ENCODE results near the gene WNT5A.

DNA sequence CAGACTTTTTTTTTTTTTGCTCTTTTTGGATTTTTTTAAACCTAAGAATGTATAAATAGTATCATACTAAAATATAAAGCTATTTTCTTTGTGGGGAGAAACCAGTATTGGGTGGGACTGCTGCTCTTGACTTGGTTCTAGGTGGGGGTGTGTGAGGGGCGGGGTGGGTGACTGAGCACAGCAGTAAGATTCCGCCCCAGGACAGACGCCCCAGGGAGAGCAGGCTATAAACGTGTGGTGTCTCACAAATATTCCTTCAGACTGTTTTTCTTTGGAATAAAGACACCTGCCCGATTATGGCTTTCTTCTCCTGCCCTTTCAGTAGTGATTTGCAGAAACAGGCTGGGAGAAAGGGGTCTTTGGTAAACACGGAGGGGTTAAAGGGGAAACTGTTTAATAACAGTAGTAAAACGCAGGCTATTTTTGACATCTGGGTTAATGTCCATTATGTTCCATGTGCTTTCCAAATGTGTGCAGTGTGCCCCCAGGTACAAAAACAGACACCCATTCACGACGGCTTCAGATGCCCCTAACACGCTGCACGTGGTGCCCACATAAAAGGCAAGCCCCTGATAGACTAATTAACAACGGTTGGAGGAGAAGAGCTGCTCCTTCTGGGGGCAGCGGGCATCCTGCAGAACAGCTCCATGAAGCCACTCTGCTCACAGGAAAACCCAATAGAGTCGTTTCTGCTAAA is 28.6 kb upstream of the WNT5A start:
- TF ChIP-seq RAD21 (conservative IDR thresholded peaks at IDR 0.05), result no peak
- TF ChIP-seq EP300 (conservative IDR thresholded peaks at IDR 0.05; ENCODE audit: poor library complexity, severe bottlenecking), result no peak
- no peak for TF ChIP-seq POLR2AphosphoS5 (IDR thresholded peaks at IDR 0.05)
- TF ChIP-seq, protein P1, sequence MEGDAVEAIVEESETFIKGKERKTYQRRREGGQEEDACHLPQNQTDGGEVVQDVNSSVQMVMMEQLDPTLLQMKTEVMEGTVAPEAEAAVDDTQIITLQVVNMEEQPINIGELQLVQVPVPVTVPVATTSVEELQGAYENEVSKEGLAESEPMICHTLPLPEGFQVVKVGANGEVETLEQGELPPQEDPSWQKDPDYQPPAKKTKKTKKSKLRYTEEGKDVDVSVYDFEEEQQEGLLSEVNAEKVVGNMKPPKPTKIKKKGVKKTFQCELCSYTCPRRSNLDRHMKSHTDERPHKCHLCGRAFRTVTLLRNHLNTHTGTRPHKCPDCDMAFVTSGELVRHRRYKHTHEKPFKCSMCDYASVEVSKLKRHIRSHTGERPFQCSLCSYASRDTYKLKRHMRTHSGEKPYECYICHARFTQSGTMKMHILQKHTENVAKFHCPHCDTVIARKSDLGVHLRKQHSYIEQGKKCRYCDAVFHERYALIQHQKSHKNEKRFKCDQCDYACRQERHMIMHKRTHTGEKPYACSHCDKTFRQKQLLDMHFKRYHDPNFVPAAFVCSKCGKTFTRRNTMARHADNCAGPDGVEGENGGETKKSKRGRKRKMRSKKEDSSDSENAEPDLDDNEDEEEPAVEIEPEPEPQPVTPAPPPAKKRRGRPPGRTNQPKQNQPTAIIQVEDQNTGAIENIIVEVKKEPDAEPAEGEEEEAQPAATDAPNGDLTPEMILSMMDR (IDR thresholded peaks at IDR 0.05; ENCODE audit: poor library complexity, severe bottlenecking), result no peak
- no peak for TF ChIP-seq MXI1 (conservative IDR thresholded peaks at IDR 0.05; ENCODE audit: poor library complexity, severe bottlenecking)
- TF ChIP-seq EZH2 (IDR thresholded peaks at IDR 0.05; ENCODE audit: borderline replicate concordance, insufficient read depth, low read length, poor library complexity, severe bottlenecking), result no peak
- TF ChIP-seq, protein P2, sequence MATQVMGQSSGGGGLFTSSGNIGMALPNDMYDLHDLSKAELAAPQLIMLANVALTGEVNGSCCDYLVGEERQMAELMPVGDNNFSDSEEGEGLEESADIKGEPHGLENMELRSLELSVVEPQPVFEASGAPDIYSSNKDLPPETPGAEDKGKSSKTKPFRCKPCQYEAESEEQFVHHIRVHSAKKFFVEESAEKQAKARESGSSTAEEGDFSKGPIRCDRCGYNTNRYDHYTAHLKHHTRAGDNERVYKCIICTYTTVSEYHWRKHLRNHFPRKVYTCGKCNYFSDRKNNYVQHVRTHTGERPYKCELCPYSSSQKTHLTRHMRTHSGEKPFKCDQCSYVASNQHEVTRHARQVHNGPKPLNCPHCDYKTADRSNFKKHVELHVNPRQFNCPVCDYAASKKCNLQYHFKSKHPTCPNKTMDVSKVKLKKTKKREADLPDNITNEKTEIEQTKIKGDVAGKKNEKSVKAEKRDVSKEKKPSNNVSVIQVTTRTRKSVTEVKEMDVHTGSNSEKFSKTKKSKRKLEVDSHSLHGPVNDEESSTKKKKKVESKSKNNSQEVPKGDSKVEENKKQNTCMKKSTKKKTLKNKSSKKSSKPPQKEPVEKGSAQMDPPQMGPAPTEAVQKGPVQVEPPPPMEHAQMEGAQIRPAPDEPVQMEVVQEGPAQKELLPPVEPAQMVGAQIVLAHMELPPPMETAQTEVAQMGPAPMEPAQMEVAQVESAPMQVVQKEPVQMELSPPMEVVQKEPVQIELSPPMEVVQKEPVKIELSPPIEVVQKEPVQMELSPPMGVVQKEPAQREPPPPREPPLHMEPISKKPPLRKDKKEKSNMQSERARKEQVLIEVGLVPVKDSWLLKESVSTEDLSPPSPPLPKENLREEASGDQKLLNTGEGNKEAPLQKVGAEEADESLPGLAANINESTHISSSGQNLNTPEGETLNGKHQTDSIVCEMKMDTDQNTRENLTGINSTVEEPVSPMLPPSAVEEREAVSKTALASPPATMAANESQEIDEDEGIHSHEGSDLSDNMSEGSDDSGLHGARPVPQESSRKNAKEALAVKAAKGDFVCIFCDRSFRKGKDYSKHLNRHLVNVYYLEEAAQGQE (IDR thresholded peaks at IDR 0.05; ENCODE audit: borderline replicate concordance), result no peak
- TF ChIP-seq TAF1 (IDR thresholded peaks at IDR 0.05; ENCODE audit: low read depth), result no peak
